Kidney (tissue), 14 donors: Measurements from ENCODE around the gene TRAPPC2B. TPM values are rescaled to one million over a fixed set of nuclear protein-coding genes. Genes with fewer than 3 reads are reported as not detected.
A peak's percentile ranks its signal among the peaks of the same experiment; 100 is the strongest.

Experiments used
- DNase-seq, 5 donors: peaks; one replicate each; pipeline ENCODE4 v3.0.0-alpha.2; 2013 to 2020
- FAIRE-seq: peaks from 2 replicates; lab custom pipeline; 2012; peaks lifted over from hg19 to GRCh38; lab: Jason Lieb, UNC
- H3K27ac ChIP-seq, 2 donors: one replicate each; pipeline ENCODE4 v1.7.0; 2013; ENCODE audit warnings: low read depth in 2 of 2, low read length in 2 of 2, inconsistent platforms in 1 of 2
- H3K27me3 ChIP-seq: one replicate; pipeline ENCODE4 v1.7.1; 2013; ENCODE audit warnings: low read length, inconsistent platforms; ENCODE audit not compliant: control insufficient read depth, insufficient read depth
- H3K36me3 ChIP-seq, 3 donors: one replicate each; pipeline versions ENCODE4 v1.7.0 to v1.7.1; 2013; ENCODE audit warnings: low read length in 3 of 3, control low read depth in 1 of 3, inconsistent platforms in 1 of 3; ENCODE audit not compliant: insufficient read depth in 3 of 3, control insufficient read depth in 2 of 3
- H3K4me1 ChIP-seq, 3 donors: one replicate each; pipeline versions ENCODE4 v1.7.0 to v1.7.1; 2013; ENCODE audit warnings: low read length in 3 of 3, inconsistent platforms in 1 of 3, low read depth in 1 of 3; ENCODE audit not compliant: control insufficient read depth in 2 of 3, insufficient read depth in 2 of 3
- H3K4me3 ChIP-seq, 3 donors: one replicate each; pipeline versions ENCODE4 v1.7.0 to v1.8.1; 2013; ENCODE audit warnings: low read length in 3 of 3, control low read depth in 1 of 3, inconsistent platforms in 1 of 3
- H3K9ac ChIP-seq, 3 donors: one replicate each; pipeline versions ENCODE4 v1.7.0 to v1.7.1; 2013; ENCODE audit warnings: low read length in 3 of 3, control low read depth in 1 of 3, inconsistent platforms in 1 of 3
- H3K9me3 ChIP-seq, 3 donors: one replicate each; pipeline versions ENCODE4 v1.7.0 to v1.7.1; 2013; ENCODE audit warnings: low read length in 3 of 3, control low read depth in 1 of 3, inconsistent platforms in 1 of 3; ENCODE audit not compliant: control insufficient read depth in 2 of 3, insufficient read depth in 1 of 3
- CTCF ChIP-seq: IDR thresholded peaks from 3 replicates; pipeline ENCODE4 v1.5.1; 2012; ENCODE audit warnings: mild to moderate bottlenecking, moderate library complexity, borderline replicate concordance; ENCODE audit not compliant: insufficient read depth; ENCODE audit errors: extremely low read depth
- intact Hi-C: fragments of 100-400 bp; cut with DNase I; formaldehyde crosslinking; loops from one replicate; pipeline ENCODE4 v1.11.1; 2022
- polyA plus RNA-seq: library from polyadenylated mRNA; stranded (reverse); fragments of 350-450 nt; fragmentation: Illumina TruSeq; extraction: RNeasy Lipid Tissue Mini Kit (QIAGEN cat#74804); gene quantifications from one replicate; pipeline ENCODE4 v1.2.3, GENCODE V29; 2014; ENCODE audit warnings: low read depth, low replicate concordance; ENCODE audit not compliant: insufficient read depth
- total RNA-seq: library from RNA; stranded (reverse); fragmentation: NEBNext Ultra II Directional; extraction: Animal tissue kit (Norgen Biotek cat#: 25700); gene quantifications from one replicate; pipeline ENCODE4 v1.2.1, GENCODE V29; 2021
- donor health status: control.
- donor health status: control.
- donor health status: control.
- donor health status: control.
- donor health status: control.
- donor health status: DM: yes; HTN: yes; CAD: no.
- donor health status: Normal renal cell carcinoma (clear cell type).

The TRAPPC2B gene
- total and polyA plus RNA-seq, 2 donors from 2014 or later, result 9.4 to 22.0 TPM

DNA sequence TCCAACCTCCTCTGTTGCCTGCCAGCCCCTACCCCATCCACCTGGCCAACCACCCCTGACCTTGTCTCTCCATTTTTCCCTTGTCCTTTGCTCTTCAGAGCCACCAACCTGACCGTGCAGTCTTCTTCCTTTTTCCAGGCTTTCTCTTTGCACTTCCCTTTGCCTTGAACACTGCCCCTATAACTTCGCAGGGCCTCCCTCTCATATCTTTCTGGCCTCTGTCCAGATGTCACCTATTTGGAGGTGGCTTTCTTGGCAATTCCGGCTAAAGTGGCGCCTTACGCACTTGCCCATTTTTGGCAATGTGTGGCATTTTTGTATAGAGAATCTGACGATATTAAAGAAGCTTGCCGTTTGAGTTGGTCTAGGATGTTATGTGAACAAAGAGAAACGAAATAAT is 42.2 kb upstream of the TRAPPC2B start:
- intact Hi-C loops, result no loop called here
- H3K36me3 ChIP-seq, result peaks cover 8 to 18% (median 16%) of the 10 kb centered on the region in 3 donors
- H3K9me3 ChIP-seq, result no peaks in the 10 kb centered on the region
- FAIRE-seq (no peak), DNase-seq (peak in 1 of 5 donors; percentile 7)
- H3K4me3 ChIP-seq, result peak overlapping the region; percentile 93 to 96 (median 93)
- TF ChIP-seq CTCF, result no peak
- H3K4me1 ChIP-seq, result peaks cover 6 to 17% (median 14%) of the 10 kb centered on the region in 3 donors
- peaks cover 6% of the 10 kb centered on the region for H3K27me3 ChIP-seq
- H3K9ac ChIP-seq, result peak overlapping the region; percentile 71 to 95 (median 89)
- H3K27ac ChIP-seq, result no peak overlapping the region

DNA sequence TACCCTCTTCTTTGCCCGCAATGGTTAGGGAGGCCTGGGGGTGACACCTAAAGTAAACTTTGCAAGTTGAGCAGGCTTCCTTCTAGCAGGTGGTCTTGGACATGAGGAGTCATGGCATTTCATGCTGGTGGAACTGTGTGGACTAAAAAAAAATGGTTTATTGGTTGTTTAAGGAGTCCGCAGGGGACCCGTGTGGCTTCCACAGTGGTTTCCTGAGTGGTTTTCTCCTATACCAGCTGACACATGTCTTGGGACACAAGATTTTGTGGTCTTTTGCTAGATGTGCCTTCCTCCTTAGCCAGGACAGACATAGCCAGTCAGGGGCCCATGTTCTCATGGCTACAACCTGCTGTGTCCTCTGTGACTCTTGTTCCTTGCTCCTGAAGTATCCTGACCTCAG is 41.6 kb upstream of the TRAPPC2B start:
- FAIRE-seq (no peak), DNase-seq (no peak)
- Histone ChIP-seq H3K9me3 (no peaks in the 10 kb centered on the region), H3K27ac (no peak overlapping the region), H3K27me3 (peaks cover under 1% of the 10 kb centered on the region), H3K36me3 (peaks cover 12 to 22% (median 20%) of the 10 kb centered on the region in 3 donors), H3K4me1 (peaks cover 6 to 17% (median 14%) of the 10 kb centered on the region in 3 donors), H3K9ac (peak overlapping the region; percentile 25 to 95 (median 89)), H3K4me3 (peak overlapping the region; percentile 93 to 96 (median 93))
- no peak for TF ChIP-seq CTCF
- intact Hi-C loops, result no loop called here

- Histone ChIP-seq H3K27me3 (no peaks in the 10 kb centered on the region), H3K4me1 (peaks cover 4 to 14% (median 10%) of the 10 kb centered on the region in 3 donors), H3K27ac (no peak overlapping the region), H3K9me3 (peaks cover 0 to 5% (median 0%) of the 10 kb centered on the region in 3 donors), H3K9ac (no peak overlapping the region), H3K4me3 (no peak overlapping the region), H3K36me3 (peaks cover 21 to 47% (median 36%) of the 10 kb centered on the region in 3 donors)
- FAIRE-seq (no peak), DNase-seq (no peak)
- TF ChIP-seq CTCF, result no peak
- intact Hi-C loops, result no loop called here
Observed at GRCh38 chr19:57324992-57325391, 38.4 kb upstream of the TRAPPC2B start.

DNA sequence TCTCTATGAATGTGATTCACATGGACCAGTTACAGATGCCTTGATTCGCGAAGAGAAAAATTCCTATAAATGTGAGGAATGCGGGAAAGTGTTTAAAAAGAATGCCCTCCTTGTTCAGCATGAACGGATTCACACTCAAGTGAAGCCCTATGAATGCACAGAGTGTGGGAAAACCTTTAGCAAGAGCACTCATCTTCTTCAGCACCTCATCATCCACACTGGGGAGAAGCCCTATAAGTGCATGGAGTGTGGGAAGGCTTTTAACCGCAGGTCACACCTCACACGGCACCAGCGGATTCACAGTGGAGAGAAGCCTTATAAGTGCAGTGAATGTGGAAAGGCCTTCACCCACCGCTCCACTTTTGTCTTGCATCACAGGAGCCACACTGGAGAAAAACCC is 35.4 kb upstream of the TRAPPC2B start:
- no peak overlapping the region for H3K4me3 ChIP-seq
- no peak for TF ChIP-seq CTCF
- intact Hi-C loops, result no loop called here
- H3K4me1 ChIP-seq, result no peaks in the 10 kb centered on the region
- peaks cover 20 to 47% (median 36%) of the 10 kb centered on the region in 3 donors for H3K36me3 ChIP-seq
- peaks cover 0 to 5% (median 0%) of the 10 kb centered on the region in 3 donors for H3K9me3 ChIP-seq
- no peak overlapping the region for H3K9ac ChIP-seq
- FAIRE-seq (no peak), DNase-seq (no peak)
- no peaks in the 10 kb centered on the region for H3K27me3 ChIP-seq
- no peak overlapping the region for H3K27ac ChIP-seq
